Gastrocnemius medialis (tissue), 4 donors: ENCODE results near the gene VAT1L.

ENCODE experiments used
- POLR2A ChIP-seq, 2 donors: fragments of 450-650 bp; IDR thresholded peaks; one replicate each; pipeline ENCODE4 v1.6.1; 2017; ENCODE audit warnings: antibody characterized with exemption in 2 of 2, mild to moderate bottlenecking in 2 of 2, moderate library complexity in 2 of 2
- TF ChIP-seq, protein P1 (sequence below), 5 experiments: fragments of 450-650 bp in 3 of 5; fragments of 200-600 bp in 2 of 5; sonication (generic) in 2 of 5; IDR thresholded peaks in 4 of 5; conservative IDR thresholded peaks in 1 of 5; 1 replicate in 4 of 5; 2 replicates in 1 of 5; pipeline ENCODE4 v1.5.1; 2016 to 2019; ENCODE audit warnings: antibody characterized with exemption in 5 of 5, mild to moderate bottlenecking in 3 of 5, moderate library complexity in 3 of 5

DNA sequence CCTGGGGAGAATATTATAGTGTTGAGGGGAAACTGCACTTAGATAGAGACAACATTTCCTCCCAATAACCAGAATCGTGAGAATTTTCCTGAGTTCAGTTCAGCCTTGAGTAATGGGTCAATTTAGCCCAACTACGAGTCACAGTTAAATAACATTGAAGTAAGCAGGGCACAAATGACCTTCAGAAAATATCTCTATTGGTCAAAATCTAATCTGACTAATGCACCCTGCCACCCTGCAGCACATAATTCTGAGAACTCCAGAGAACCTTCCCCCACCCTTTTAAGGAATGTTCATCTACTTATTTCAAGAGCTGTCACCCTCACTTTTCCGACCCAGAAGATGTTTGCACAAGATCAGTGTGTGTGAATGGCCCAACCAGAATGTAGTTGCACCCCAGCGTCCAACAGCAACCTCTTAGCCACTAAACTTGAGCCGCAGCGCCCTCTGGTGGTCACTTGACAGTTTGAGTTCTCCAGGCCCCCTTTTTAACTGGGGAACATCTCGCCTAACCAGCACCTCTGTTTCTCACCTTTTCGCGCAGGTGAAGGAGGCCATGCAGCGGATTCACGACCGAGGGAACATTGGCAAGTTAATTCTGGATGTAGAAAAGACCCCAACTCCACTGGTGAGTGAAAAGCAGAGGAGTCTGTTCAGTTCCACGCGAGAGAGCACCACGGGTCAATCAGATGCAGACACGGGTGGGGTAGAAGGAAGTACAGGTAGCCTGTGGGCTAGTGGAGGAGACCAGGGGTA is 183.1 kb downstream of the VAT1L start:
- TF ChIP-seq, protein P1, sequence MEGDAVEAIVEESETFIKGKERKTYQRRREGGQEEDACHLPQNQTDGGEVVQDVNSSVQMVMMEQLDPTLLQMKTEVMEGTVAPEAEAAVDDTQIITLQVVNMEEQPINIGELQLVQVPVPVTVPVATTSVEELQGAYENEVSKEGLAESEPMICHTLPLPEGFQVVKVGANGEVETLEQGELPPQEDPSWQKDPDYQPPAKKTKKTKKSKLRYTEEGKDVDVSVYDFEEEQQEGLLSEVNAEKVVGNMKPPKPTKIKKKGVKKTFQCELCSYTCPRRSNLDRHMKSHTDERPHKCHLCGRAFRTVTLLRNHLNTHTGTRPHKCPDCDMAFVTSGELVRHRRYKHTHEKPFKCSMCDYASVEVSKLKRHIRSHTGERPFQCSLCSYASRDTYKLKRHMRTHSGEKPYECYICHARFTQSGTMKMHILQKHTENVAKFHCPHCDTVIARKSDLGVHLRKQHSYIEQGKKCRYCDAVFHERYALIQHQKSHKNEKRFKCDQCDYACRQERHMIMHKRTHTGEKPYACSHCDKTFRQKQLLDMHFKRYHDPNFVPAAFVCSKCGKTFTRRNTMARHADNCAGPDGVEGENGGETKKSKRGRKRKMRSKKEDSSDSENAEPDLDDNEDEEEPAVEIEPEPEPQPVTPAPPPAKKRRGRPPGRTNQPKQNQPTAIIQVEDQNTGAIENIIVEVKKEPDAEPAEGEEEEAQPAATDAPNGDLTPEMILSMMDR (IDR thresholded peaks at IDR 0.05 in 4 of 5, conservative IDR thresholded peaks at IDR 0.05 in 1 of 5): peak; percentile 46 to 73 (median 63)
- TF ChIP-seq POLR2A (IDR thresholded peaks at IDR 0.05): no peak
